DMS114 treated with DMSO at 0.1 percent for 48 hours (cell line): ENCODE data around the gene NPNT.

ENCODE experiments used
- DNase-seq: peaks from one replicate; lab custom pipeline; 2025; ENCODE audit not compliant: unreplicated experiment; lab: John Stamatoyannopoulos, UW

NPNT gene

GRCh38 chr4:106019771-106020170 lies 124.5 kb downstream of the NPNT start:
- no peak for DNase-seq
